Uterus (tissue), 2 donors: ENCODE measurements around the gene NME4.

ENCODE experiments used
- POLR2A ChIP-seq, 2 donors: fragments of 450-650 bp; IDR thresholded peaks; one replicate each; pipeline ENCODE4 v1.6.1; 2016; ENCODE audit warnings: antibody characterized with exemption in 2 of 2, mild to moderate bottlenecking in 1 of 2, moderate library complexity in 1 of 2
- TF ChIP-seq, protein P1 (sequence below), 4 experiments: fragments of 200-600 bp in 2 of 4; fragments of 450-650 bp in 2 of 4; sonication (generic) in 2 of 4; IDR thresholded peaks; one replicate each; pipeline ENCODE4 v1.5.1; 2016 to 2019; ENCODE audit warnings: antibody characterized with exemption in 4 of 4, mild to moderate bottlenecking in 2 of 4, moderate library complexity in 1 of 4

DNA sequence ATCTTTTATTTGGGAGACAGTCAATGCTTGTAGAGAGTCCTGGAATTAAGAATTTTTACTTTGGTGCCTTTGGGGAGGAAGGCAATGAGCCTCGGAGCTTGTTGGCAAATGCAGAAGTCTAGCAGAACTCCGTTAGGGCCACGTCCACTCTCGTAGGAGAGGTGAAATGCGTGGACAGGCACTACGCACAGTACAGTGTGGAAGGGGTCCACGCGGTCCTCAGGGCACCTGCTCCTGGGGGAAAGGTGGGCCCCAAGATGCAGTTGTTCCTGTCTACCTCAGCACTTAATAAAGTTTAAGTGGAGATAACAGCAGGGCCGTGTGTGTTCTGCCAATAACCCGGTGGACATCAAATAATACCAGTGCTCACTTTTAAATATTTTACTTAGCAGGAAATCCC is 30.3 kb downstream of the NME4 start:
- TF ChIP-seq, protein P1, sequence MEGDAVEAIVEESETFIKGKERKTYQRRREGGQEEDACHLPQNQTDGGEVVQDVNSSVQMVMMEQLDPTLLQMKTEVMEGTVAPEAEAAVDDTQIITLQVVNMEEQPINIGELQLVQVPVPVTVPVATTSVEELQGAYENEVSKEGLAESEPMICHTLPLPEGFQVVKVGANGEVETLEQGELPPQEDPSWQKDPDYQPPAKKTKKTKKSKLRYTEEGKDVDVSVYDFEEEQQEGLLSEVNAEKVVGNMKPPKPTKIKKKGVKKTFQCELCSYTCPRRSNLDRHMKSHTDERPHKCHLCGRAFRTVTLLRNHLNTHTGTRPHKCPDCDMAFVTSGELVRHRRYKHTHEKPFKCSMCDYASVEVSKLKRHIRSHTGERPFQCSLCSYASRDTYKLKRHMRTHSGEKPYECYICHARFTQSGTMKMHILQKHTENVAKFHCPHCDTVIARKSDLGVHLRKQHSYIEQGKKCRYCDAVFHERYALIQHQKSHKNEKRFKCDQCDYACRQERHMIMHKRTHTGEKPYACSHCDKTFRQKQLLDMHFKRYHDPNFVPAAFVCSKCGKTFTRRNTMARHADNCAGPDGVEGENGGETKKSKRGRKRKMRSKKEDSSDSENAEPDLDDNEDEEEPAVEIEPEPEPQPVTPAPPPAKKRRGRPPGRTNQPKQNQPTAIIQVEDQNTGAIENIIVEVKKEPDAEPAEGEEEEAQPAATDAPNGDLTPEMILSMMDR (IDR thresholded peaks at IDR 0.05): no peak
- no peak for TF ChIP-seq POLR2A (IDR thresholded peaks at IDR 0.05)
